Skeletal muscle satellite cell (primary cell): Measurements from ENCODE around the gene UNC5B.

Source experiments
- H3K27me3 ChIP-seq: 2 replicates; pipeline ENCODE4 v1.7.0; 2013; ENCODE audit warnings: low read length; ENCODE audit not compliant: control insufficient read depth, insufficient read depth
- H3K36me3 ChIP-seq: 2 replicates; pipeline ENCODE4 v1.7.0; 2013; ENCODE audit warnings: mild to moderate bottlenecking, control low read depth, low read length; ENCODE audit not compliant: insufficient read depth
- H3K4me1 ChIP-seq: 2 replicates; pipeline ENCODE4 v1.7.0; 2013; ENCODE audit warnings: low read length; ENCODE audit not compliant: control insufficient read depth, insufficient read depth
- H3K4me2 ChIP-seq: 2 replicates; pipeline ENCODE4 v1.7.0; 2013; ENCODE audit warnings: mild to moderate bottlenecking, low read length
- H3K4me3 ChIP-seq: 2 replicates; pipeline ENCODE4 v1.7.0; 2013; ENCODE audit warnings: low read length
- H3K9ac ChIP-seq: 2 replicates; pipeline ENCODE4 v1.7.0; 2013; ENCODE audit warnings: mild to moderate bottlenecking, low read depth, low read length, moderate library complexity
- H3K9me3 ChIP-seq: replicated peaks from 2 replicates; pipeline ENCODE4 v1.7.0; 2013; ENCODE audit warnings: mild to moderate bottlenecking, control low read depth, low read length

UNC5B gene

GRCh38 chr10:71191551-71192076 is 20.8 kb upstream of the UNC5B start:
- H3K4me3 ChIP-seq, result no peak overlapping the region
- no peaks in the 10 kb centered on the region for H3K36me3 ChIP-seq
- no peak overlapping the region for H3K9ac ChIP-seq
- peaks cover 49% of the 10 kb centered on the region for H3K27me3 ChIP-seq
- no peak overlapping the region for H3K4me2 ChIP-seq
- no peaks in the 10 kb centered on the region for H3K4me1 ChIP-seq
- H3K9me3 ChIP-seq, result no peaks in the 10 kb centered on the region

GRCh38 chr10:71193516-71193915 is 18.9 kb upstream of the UNC5B start:
- Histone ChIP-seq H3K4me3 (no peak overlapping the region), H3K36me3 (no peaks in the 10 kb centered on the region), H3K4me2 (no peak overlapping the region), H3K4me1 (no peaks in the 10 kb centered on the region), H3K9me3 (no peaks in the 10 kb centered on the region), H3K27me3 (peaks cover 40% of the 10 kb centered on the region), H3K9ac (no peak overlapping the region)

GRCh38 chr10:71197955-71198354 is 14.4 kb upstream of the UNC5B start:
- Histone ChIP-seq H3K4me1 (no peaks in the 10 kb centered on the region), H3K36me3 (no peaks in the 10 kb centered on the region), H3K4me3 (no peak overlapping the region), H3K9me3 (no peaks in the 10 kb centered on the region), H3K27me3 (peaks cover 45% of the 10 kb centered on the region), H3K4me2 (no peak overlapping the region), H3K9ac (no peak overlapping the region)

GRCh38 chr10:71201849-71202248 is 10.5 kb upstream of the UNC5B start:
- no peaks in the 10 kb centered on the region for H3K9me3 ChIP-seq
- no peak overlapping the region for H3K4me2 ChIP-seq
- H3K4me3 ChIP-seq, result no peak overlapping the region
- no peak overlapping the region for H3K9ac ChIP-seq
- no peaks in the 10 kb centered on the region for H3K4me1 ChIP-seq
- H3K36me3 ChIP-seq, result no peaks in the 10 kb centered on the region
- H3K27me3 ChIP-seq, result peaks cover 61% of the 10 kb centered on the region

GRCh38 chr10:71202314-71202713 is 10.1 kb upstream of the UNC5B start:
- Histone ChIP-seq H3K4me3 (no peak overlapping the region), H3K36me3 (no peaks in the 10 kb centered on the region), H3K4me1 (no peaks in the 10 kb centered on the region), H3K9ac (no peak overlapping the region), H3K27me3 (peaks cover 65% of the 10 kb centered on the region), H3K9me3 (no peaks in the 10 kb centered on the region), H3K4me2 (no peak overlapping the region)

GRCh38 chr10:71203124-71203523 is 9.2 kb upstream of the UNC5B start:
- Histone ChIP-seq H3K4me2 (no peak overlapping the region), H3K4me3 (no peak overlapping the region)

GRCh38 chr10:71203716-71204115 is 8.7 kb upstream of the UNC5B start:
- Histone ChIP-seq H3K9me3 (no peaks in the 10 kb centered on the region), H3K4me1 (no peaks in the 10 kb centered on the region), H3K36me3 (no peaks in the 10 kb centered on the region), H3K4me3 (no peak overlapping the region), H3K9ac (no peak overlapping the region), H3K27me3 (peaks cover 69% of the 10 kb centered on the region), H3K4me2 (no peak overlapping the region)

More at GRCh38 chr10:71203124-71203523, 9.2 kb upstream of the UNC5B start:
- H3K9me3 ChIP-seq, result no peaks in the 10 kb centered on the region
- H3K36me3 ChIP-seq, result no peaks in the 10 kb centered on the region
- no peaks in the 10 kb centered on the region for H3K4me1 ChIP-seq
- no peak overlapping the region for H3K9ac ChIP-seq
- H3K27me3 ChIP-seq, result peaks cover 69% of the 10 kb centered on the region

GRCh38 chr10:71204746-71205145 is 7.6 kb upstream of the UNC5B start:
- peaks cover 74% of the 10 kb centered on the region for H3K27me3 ChIP-seq
- H3K4me1 ChIP-seq, result no peaks in the 10 kb centered on the region
- H3K36me3 ChIP-seq, result no peaks in the 10 kb centered on the region
- no peak overlapping the region for H3K4me3 ChIP-seq
- no peak overlapping the region for H3K9ac ChIP-seq
- no peaks in the 10 kb centered on the region for H3K9me3 ChIP-seq
- no peak overlapping the region for H3K4me2 ChIP-seq

- H3K4me3 ChIP-seq, result no peak overlapping the region
- H3K4me1 ChIP-seq, result no peaks in the 10 kb centered on the region
- no peak overlapping the region for H3K4me2 ChIP-seq
- H3K9ac ChIP-seq, result no peak overlapping the region
- H3K9me3 ChIP-seq, result no peaks in the 10 kb centered on the region
- no peaks in the 10 kb centered on the region for H3K36me3 ChIP-seq
- H3K27me3 ChIP-seq, result peaks cover 74% of the 10 kb centered on the region
Measured at GRCh38 chr10:71205468-71205867, 6.9 kb upstream of the UNC5B start.

GRCh38 chr10:71206911-71207310 is 5.5 kb upstream of the UNC5B start:
- H3K4me3 ChIP-seq, result no peak overlapping the region
- H3K9ac ChIP-seq, result no peak overlapping the region
- no peaks in the 10 kb centered on the region for H3K36me3 ChIP-seq
- H3K27me3 ChIP-seq, result peaks cover 79% of the 10 kb centered on the region
- no peak overlapping the region for H3K4me2 ChIP-seq
- H3K9me3 ChIP-seq, result no peaks in the 10 kb centered on the region
- peaks cover 2% of the 10 kb centered on the region for H3K4me1 ChIP-seq

- H3K27me3 ChIP-seq, result peaks cover 74% of the 10 kb centered on the region
- no peak overlapping the region for H3K9ac ChIP-seq
- H3K4me3 ChIP-seq, result no peak overlapping the region
- H3K36me3 ChIP-seq, result no peaks in the 10 kb centered on the region
- no peak overlapping the region for H3K4me2 ChIP-seq
- no peaks in the 10 kb centered on the region for H3K9me3 ChIP-seq
- H3K4me1 ChIP-seq, result peaks cover 5% of the 10 kb centered on the region
Measured at GRCh38 chr10:71207578-71207977, 4.8 kb upstream of the UNC5B start.

GRCh38 chr10:71209352-71209715 is 3.0 kb upstream of the UNC5B start:
- Histone ChIP-seq H3K36me3 (no peaks in the 10 kb centered on the region), H3K4me2 (no peak overlapping the region), H3K4me3 (no peak overlapping the region), H3K27me3 (peaks cover 58% of the 10 kb centered on the region), H3K4me1 (peaks cover 12% of the 10 kb centered on the region), H3K9ac (no peak overlapping the region), H3K9me3 (no peaks in the 10 kb centered on the region)
